HG03354 (cell line): Measurements from ENCODE around the gene VTN.
A peak's percentile ranks its signal among the peaks of the same experiment; 100 is the strongest.

Source experiments
- ATAC-seq: cut with Tn5 transposase; IDR thresholded peaks from one replicate; pipeline ENCODE4 v1.9.1; 2021; ENCODE audit warnings: mild to moderate bottlenecking; ENCODE audit not compliant: unreplicated experiment, poor library complexity, severe bottlenecking

Gene VTN

GRCh38 chr17:28328325-28328724 is 41.8 kb downstream of the VTN start:
- no peak for ATAC-seq

- no peak for ATAC-seq
These were observed 42.4 kb downstream of the VTN start for GRCh38 chr17:28327709-28328108.

- no peak for ATAC-seq
These were observed 43.0 kb downstream of the VTN start for GRCh38 chr17:28327031-28327607.

- no peak for ATAC-seq
These were observed 44.0 kb downstream of the VTN start for GRCh38 chr17:28326114-28326513.

GRCh38 chr17:28325211-28325610 is 44.9 kb downstream of the VTN start:
- no peak for ATAC-seq

GRCh38 chr17:28324781-28325180 is 45.3 kb downstream of the VTN start:
- no peak for ATAC-seq

GRCh38 chr17:28324267-28324745 is 45.8 kb downstream of the VTN start:
- no peak for ATAC-seq

- no peak for ATAC-seq
These were observed 49.7 kb downstream of the VTN start for GRCh38 chr17:28320215-28321061.

- ATAC-seq: no peak
These were observed 50.5 kb downstream of the VTN start for GRCh38 chr17:28319598-28319935.

- peak; percentile 95 for ATAC-seq
These were observed 51.1 kb downstream of the VTN start, which contains the start of gene TMEM97 for GRCh38 chr17:28318759-28319597. TMEM97 (plus strand) TSS chr17:28319200; CDS start chr17:28319240, 40 bp downstream.

GRCh38 chr17:28317966-28318758 is 51.9 kb downstream of the VTN start:
- ATAC-seq: peak; percentile 15
